GM18867 (cell line): ENCODE data around the gene SLC1A1.
A peak's percentile ranks its signal among the peaks of the same experiment; 100 is the strongest.
"Not testable (repeated sequence)": the region's sequence is repeated elsewhere in the genome, so short reads cannot be mapped to it uniquely, and the experiment has no call there.

ENCODE experiments used
- ATAC-seq: cut with Tn5 transposase; IDR thresholded peaks from one replicate; pipeline ENCODE4 v1.9.1; 2021; ENCODE audit warnings: mild to moderate bottlenecking, moderate library complexity; ENCODE audit not compliant: unreplicated experiment

The SLC1A1 gene

GRCh38 chr9:4504250-4504649 is 14.0 kb downstream of the SLC1A1 start:
- ATAC-seq = no peak

GRCh38 chr9:4506490-4506889 is 16.2 kb downstream of the SLC1A1 start:
- no peak for ATAC-seq

- ATAC-seq = no peak
Observed at GRCh38 chr9:4507306-4508130, 17.2 kb downstream of the SLC1A1 start.

GRCh38 chr9:4508246-4508906 is 18.1 kb downstream of the SLC1A1 start:
- ATAC-seq = no peak

GRCh38 chr9:4508907-4509589 is 18.8 kb downstream of the SLC1A1 start:
- ATAC-seq = no peak

GRCh38 chr9:4509590-4509984 is 19.3 kb downstream of the SLC1A1 start:
- no peak for ATAC-seq

- no peak for ATAC-seq
Observed at GRCh38 chr9:4510546-4511322, 20.5 kb downstream of the SLC1A1 start.

GRCh38 chr9:4514252-4515128 is 24.2 kb downstream of the SLC1A1 start:
- ATAC-seq = no peak

GRCh38 chr9:4515958-4516375 is 25.7 kb downstream of the SLC1A1 start:
- ATAC-seq = peak; percentile 36

- no peak for ATAC-seq
Observed at GRCh38 chr9:4517274-4517673, 27.0 kb downstream of the SLC1A1 start.

- ATAC-seq = peak; percentile 45
Observed at GRCh38 chr9:4519604-4520003, 29.3 kb downstream of the SLC1A1 start.

- ATAC-seq = no peak
Observed at GRCh38 chr9:4520055-4520454, 29.8 kb downstream of the SLC1A1 start.

- peak; percentile 83 for ATAC-seq
Observed at GRCh38 chr9:4530375-4530774, 40.1 kb downstream of the SLC1A1 start.

- ATAC-seq = not testable (repeated sequence)
Observed at GRCh38 chr9:4530831-4531230, 40.6 kb downstream of the SLC1A1 start.

GRCh38 chr9:4531355-4531754 is 41.1 kb downstream of the SLC1A1 start:
- not testable (repeated sequence) for ATAC-seq

GRCh38 chr9:4533881-4534280 is 43.6 kb downstream of the SLC1A1 start:
- not testable (repeated sequence) for ATAC-seq

- ATAC-seq = not testable (repeated sequence)
Observed at GRCh38 chr9:4536196-4536595, 45.9 kb downstream of the SLC1A1 start.

- no peak for ATAC-seq
Observed at GRCh38 chr9:4537581-4537980, 47.3 kb downstream of the SLC1A1 start.

GRCh38 chr9:4538107-4538506 is 47.8 kb downstream of the SLC1A1 start:
- ATAC-seq = no peak

- no peak for ATAC-seq
Observed at GRCh38 chr9:4538621-4539020, 48.4 kb downstream of the SLC1A1 start.
